ENCODE data around the gene UCHL3.

DNA sequence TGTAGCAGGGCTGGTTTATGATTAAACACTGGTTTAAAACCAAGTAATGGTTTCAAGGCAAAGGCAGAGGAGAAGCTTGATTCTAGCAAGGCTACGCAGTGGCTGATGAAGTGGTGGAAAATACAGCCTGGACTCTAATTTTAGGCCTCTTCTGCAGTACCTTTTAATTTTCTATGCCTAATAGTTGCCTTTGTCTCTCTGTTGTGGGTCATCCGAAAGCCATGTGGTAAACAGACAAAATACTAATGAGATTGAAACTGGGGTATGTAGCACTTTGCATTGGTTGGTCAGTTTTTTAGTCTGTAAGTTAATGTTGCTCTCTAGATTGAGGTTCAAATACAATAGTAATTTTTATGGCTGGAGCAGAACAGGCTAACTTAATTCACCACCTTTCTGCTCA is 89.9 kb downstream of the UCHL3 start:
- TF ChIP-seq EZH2phosphoT487 (IDR thresholded peaks at IDR 0.05; ENCODE audit: insufficient read depth, low read depth) (no peak), EZH2 (IDR thresholded peaks at IDR 0.05; ENCODE audit: insufficient read depth, poor library complexity, severe bottlenecking) (no peak)
